Retinal pigment epithelial cell (primary cell): ENCODE data around the gene NPY2R.

ENCODE experiments used
- DNase-seq: peaks from one replicate; pipeline ENCODE4 v3.0.0-alpha.2; 2010; ENCODE audit warnings: low read depth
- H3K4me3 ChIP-seq: 2 replicates; pipeline ENCODE4 v1.5.1; 2011; ENCODE audit warnings: mild to moderate bottlenecking, low read length, control low read depth, moderate library complexity
- TF ChIP-seq, protein P1 (sequence below): conservative IDR thresholded peaks from 2 replicates; pipeline ENCODE4 v1.5.1; 2011; ENCODE audit warnings: low read depth, low read length, control low read depth, inconsistent platforms

Gene NPY2R

DNA sequence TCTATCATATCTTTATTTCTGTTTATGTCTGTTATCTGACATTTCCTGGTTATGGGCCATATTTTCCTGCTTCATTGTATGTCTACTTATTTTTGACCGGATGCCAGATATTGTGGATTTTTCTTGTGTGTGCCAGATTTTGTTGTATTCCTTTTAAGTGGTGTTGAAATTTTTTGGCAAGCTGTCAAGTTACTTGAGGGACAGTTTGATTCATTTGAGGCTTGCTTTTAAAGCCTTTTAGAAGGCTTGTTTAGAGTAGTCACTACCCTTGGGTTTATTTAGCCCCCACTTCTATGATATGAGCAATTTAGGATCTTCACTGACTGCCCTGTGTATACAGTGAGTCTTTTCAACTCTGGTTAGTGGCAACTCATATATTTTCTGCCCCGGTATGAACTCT is 29.2 kb upstream of the NPY2R start:
- peak; percentile 80 for DNase-seq
- H3K4me3 ChIP-seq = no peak overlapping the region
- TF ChIP-seq, protein P1, sequence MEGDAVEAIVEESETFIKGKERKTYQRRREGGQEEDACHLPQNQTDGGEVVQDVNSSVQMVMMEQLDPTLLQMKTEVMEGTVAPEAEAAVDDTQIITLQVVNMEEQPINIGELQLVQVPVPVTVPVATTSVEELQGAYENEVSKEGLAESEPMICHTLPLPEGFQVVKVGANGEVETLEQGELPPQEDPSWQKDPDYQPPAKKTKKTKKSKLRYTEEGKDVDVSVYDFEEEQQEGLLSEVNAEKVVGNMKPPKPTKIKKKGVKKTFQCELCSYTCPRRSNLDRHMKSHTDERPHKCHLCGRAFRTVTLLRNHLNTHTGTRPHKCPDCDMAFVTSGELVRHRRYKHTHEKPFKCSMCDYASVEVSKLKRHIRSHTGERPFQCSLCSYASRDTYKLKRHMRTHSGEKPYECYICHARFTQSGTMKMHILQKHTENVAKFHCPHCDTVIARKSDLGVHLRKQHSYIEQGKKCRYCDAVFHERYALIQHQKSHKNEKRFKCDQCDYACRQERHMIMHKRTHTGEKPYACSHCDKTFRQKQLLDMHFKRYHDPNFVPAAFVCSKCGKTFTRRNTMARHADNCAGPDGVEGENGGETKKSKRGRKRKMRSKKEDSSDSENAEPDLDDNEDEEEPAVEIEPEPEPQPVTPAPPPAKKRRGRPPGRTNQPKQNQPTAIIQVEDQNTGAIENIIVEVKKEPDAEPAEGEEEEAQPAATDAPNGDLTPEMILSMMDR = no peak

DNA sequence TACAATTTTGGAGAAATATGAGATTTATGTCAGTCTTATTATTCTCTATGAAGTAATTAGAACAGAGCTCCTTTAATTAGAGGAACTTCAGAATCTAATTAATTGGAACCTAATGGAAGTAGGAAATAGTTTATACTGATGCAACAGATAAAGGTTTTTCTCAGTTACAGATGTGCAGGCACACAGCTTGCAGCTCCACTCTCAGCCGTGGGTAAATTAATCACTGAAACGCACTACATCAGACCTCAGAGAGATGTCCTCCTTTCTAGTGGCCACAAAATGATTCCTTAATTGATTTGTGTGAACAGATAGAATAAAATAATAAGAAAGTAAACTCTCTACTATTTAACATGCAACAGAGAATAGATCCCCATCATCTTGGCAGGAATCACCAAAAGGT is 21.5 kb upstream of the NPY2R start:
- TF ChIP-seq, protein P1 = no peak
- H3K4me3 ChIP-seq = no peak overlapping the region
- no peak for DNase-seq

DNA sequence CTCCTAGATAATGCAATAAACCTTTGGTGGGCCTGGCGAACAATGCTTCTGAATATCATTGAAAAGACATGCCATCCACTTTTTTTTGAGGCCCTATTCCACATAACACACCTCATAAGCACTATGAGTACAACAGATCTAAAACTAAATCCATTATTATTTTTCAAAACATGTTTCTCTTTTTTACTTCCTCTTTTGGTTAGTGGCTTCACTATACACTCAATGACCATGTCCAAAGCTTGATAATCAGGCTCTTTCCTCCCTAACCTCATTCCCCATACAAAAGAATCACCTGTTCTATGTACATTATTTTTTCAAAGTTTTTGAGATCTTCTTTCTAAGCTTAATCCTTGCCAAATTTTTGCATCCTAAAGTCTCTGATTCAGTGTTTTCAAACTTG is 20.4 kb upstream of the NPY2R start:
- TF ChIP-seq, protein P1 = no peak
- no peak for DNase-seq
- no peak overlapping the region for H3K4me3 ChIP-seq

DNA sequence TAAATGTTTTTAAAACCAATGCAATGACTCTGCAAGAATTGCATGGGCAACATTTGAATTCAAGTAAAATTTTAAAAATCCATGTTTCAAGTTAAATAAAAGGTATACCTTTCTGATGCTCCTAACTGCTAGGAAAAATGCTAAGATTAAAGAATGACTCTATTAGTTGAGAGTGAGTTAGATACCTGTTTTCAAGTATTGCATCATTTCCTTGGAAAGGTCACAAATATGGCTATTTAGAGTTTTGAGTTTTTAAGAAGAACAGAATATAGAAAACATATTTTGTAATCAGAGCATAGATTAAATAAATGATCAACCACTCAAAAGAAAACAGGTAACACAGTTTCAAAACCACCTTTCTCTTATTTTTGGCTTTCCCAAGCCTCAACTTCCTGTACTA is 18.3 kb upstream of the NPY2R start:
- TF ChIP-seq, protein P1 = no peak

DNA sequence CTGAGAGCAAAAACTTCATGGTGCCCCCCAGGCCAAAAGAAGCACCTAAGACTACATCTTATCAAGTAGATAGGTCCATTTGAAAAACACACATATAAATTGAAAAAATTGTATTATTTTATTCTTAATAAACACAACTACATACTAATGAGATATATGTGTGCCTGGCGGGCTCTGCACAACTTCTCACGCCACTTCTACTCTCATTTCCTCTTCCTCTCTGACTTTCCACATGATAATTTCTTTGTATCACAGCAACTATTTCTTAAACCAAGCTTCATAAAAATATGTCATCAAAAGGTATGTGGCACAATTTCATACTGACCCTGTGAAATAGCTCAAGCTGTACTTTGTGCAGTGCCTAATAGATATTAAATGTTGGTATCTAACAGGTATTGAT is 10.7 kb upstream of the NPY2R start:
- H3K4me3 ChIP-seq = no peak overlapping the region
- no peak for DNase-seq
- TF ChIP-seq, protein P1 = no peak

More for the DNA sequence above, 18.3 kb upstream of the NPY2R start:
- no peak overlapping the region for H3K4me3 ChIP-seq
- DNase-seq = no peak

DNA sequence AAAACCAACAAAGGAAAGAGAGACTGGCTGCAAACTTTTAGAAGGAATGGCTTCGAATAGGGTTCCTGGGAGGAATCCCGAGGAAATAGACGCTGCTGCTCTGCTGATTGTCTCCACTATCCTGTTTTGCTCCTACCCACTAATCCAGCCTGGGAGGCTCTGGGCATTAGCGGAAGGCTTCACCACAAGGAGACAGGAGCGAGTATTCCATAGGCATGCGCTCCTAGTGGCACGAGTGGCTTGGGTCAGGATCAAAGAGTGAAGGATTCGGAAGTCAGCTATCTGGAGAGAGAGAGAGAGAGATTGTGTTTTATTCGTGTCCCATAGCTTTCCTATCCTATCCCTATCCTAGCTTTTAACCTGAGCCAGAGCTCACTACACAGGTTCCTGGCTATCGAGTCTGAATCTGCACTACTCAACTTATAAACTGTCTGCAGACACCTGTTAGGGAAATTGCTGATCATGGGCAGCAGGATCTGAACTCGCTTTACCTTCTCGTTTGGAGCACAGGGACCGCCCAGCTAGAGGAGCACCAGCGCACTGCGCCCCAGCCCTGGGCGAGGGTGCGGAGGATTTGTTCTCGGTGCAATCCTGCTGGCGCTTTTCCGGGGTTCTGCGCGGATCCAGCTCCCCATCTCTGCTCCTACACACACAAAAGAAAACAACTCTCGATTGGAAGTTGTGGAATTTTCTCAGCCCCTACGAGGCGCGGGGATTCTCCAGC is 740 bp upstream of the NPY2R start:
- TF ChIP-seq, protein P1 = peak; percentile 54
- DNase-seq = peak; percentile 13
- peak overlapping the region; percentile 55 for H3K4me3 ChIP-seq

DNA sequence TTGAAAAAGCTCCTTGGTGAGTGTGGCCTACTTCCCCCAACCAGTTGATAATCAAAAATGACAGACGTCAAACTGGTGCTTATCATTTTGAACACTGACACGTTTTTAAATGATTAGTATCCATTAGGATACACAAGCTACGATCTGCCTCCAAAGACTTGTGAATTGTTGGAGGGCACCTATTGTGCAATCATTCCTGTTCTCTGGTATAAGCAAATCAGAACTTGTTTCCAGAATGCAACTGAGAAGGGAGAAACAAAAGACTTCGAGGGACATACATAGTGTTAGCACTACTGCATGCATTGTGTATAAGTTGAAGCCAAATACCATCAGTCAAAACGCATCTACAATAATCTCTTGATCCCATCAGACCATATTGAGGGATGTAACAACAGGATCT is 11.6 kb downstream of the NPY2R start:
- DNase-seq = no peak
- TF ChIP-seq, protein P1 = no peak
- H3K4me3 ChIP-seq = no peak overlapping the region
